Stomach (tissue), 4 donors: ENCODE results near the gene PVRIG.

Experiments used
- CTCF ChIP-seq, 7 experiments: fragments of 450-650 bp in 4 of 7; fragments of 200-600 bp in 3 of 7; sonication (generic) in 3 of 7; IDR thresholded peaks; one replicate each; pipeline ENCODE4 v1.5.1; 2016 to 2019; ENCODE audit warnings: antibody characterized with exemption in 7 of 7, control low read depth in 2 of 7, mild to moderate bottlenecking in 1 of 7
- EP300 ChIP-seq: sonication (generic); formaldehyde crosslinking; IDR thresholded peaks from one replicate; pipeline ENCODE4 v1.6.1; 2017; ENCODE audit warnings: antibody characterized with exemption
- POLR2A ChIP-seq, 4 donors: fragments of 450-650 bp; IDR thresholded peaks; one replicate each; pipeline ENCODE4 v1.6.1; 2016; ENCODE audit warnings: antibody characterized with exemption in 4 of 4, control low read depth in 2 of 4, mild to moderate bottlenecking in 1 of 4, moderate library complexity in 1 of 4
- POLR2AphosphoS5 ChIP-seq, 3 donors: sonication (generic); formaldehyde crosslinking; IDR thresholded peaks; one replicate each; pipeline ENCODE4 v1.6.1; 2016; ENCODE audit warnings: antibody characterized with exemption in 3 of 3

DNA sequence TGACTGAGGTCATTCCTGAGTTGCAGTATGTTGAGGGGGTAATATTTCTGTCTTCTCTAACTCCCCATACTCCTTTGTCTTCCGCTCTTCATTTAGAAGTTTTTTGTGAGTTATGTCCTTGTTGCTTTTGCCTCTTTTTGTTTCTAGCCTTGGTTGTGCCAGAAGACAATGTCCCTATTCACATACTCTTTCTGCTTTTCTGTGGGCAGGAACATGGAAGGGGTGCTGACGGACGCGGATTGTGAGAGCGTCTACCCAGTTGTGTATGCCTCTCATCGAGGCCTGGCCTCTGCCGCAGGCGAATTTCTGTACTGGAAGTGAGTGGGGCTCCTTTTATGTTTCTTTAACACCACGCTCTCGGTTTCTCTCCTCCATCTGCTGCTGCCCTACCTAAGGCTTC, 21.5 kb upstream of the PVRIG start:
- TF ChIP-seq CTCF (IDR thresholded peaks at IDR 0.05) (no peak), POLR2A (IDR thresholded peaks at IDR 0.05) (no peak), EP300 (no peak), POLR2AphosphoS5 (IDR thresholded peaks at IDR 0.05) (no peak)
